Measurements from ENCODE around the gene ABCC10.
A peak's percentile ranks its signal among the peaks of the same experiment; 100 is the strongest.
"Not testable (repeated sequence)": the region's sequence is repeated elsewhere in the genome, so short reads cannot be mapped to it uniquely, and the experiment has no call there.

ABCC10 gene

DNA sequence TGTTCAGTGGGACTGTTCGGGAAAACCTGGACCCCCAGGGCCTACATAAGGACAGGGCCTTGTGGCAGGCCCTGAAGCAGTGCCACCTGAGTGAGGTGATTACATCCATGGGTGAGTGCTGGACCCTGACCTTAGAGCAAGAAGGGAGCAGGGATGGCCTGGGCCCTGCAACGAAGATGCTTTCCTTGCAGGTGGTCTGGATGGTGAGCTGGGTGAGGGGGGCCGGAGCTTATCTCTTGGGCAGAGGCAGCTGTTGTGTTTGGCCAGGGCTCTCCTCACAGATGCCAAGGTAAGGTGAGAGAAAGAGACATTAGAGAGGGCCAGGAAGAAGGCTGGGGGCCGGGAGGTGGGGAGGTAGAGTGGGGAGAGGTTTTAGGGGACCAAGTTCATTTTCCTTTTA is 21.6 kb downstream of the ABCC10 start:
- DNase-seq = no peak

- DNase-seq = no peak
Measured at GRCh38 chr6:43450699-43451131, 23.4 kb downstream of the ABCC10 start.

- no peak for DNase-seq
Measured at GRCh38 chr6:43451348-43451747, 24.0 kb downstream of the ABCC10 start.

GRCh38 chr6:43451939-43452338 is 24.6 kb downstream of the ABCC10 start:
- no peak for DNase-seq

DNA sequence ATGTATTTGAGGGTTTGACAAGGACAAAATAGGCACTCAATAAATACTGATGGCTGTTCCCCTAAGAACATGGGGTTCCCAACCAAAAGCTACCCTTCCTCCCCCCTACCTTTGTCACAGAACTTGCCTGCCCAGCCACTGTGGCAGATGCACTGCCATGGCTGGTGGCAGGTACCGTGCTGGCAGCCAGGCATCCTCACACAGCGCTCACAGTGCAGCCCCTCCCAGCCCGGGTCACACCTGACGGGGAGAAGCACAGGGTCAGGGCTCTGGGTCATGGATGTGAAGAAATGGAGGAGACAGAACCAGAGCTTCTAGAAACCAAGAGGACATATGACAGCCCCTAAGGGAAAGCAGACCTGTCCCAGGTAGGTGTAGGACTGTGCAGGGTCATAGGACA is 25.6 kb downstream of the ABCC10 start:
- DNase-seq = no peak

GRCh38 chr6:43453831-43454230 is 26.5 kb downstream of the ABCC10 start:
- DNase-seq = no peak

DNA sequence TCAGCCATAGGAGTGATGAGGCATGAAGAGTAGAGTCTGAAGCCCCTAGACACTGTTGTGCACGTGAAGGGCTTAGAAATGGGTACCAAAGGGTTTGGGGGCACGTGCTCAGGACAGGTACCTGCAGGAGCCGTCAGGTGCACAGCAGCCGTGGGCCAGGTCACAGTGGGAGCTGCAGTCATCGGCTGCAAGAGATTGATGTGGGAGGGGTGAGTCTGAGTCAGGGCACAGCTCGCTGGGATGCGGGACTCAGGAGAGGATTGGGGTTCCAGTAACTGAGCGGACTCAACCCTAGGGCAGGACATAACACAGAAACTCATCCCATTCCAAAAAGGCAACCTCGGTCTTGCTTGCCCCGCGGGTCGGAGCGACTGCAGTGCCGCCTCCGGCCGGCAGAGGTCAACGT is 27.0 kb downstream of the ABCC10 start:
- no peak for DNase-seq

GRCh38 chr6:43454696-43455530 is 27.6 kb downstream of the ABCC10 start:
- peak; percentile 80 for DNase-seq

DNA sequence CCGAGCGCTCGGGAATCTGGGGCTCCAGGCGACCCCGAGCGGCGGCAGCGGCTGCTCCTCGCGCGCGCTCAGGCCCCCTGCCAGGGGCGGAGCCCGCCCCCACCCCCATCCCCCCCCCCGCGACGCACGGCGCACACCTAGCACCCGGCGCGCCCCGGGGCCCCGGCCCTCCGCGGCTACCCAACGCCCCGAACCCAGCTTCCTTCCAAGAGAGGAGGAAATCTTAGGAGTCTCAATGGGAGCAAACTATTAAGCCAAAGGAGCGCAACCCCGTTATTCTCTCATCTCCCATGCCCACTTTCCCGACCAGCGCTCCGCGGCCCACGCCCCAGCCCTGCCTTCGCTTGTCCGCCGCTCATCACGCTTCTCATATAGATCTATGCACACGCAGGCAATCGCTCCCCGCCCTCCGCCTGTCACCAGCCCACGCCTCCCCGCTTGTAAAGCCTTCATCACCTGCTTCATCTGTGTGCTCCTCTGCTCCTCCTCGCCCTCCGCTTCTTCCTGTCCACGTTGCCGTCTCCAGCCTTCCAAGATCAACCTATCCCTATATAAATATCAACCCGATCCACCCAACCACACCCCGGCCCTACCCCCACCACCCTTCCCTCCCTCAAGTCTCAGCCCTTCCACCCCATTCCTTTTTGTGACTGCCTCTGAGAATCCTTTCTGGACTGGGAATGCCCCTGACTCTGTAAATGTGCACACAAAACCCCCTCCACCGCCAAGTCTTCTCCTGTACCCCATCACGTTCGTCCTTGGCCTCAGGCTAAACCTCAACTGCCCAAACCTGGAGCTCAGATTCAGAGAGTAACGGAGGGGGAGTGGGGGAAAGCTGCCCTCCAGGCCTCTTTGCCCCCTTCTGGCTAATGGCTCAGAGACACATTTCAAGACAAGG is 28.4 kb downstream of the ABCC10 start, which contains the start of gene DLK2:
Gene DLK2 (minus strand): TSS at position 18 of the 898 bp plus-strand sequence. CDS start 723 bp downstream, outside the sequence.
- no peak for DNase-seq

DNA sequence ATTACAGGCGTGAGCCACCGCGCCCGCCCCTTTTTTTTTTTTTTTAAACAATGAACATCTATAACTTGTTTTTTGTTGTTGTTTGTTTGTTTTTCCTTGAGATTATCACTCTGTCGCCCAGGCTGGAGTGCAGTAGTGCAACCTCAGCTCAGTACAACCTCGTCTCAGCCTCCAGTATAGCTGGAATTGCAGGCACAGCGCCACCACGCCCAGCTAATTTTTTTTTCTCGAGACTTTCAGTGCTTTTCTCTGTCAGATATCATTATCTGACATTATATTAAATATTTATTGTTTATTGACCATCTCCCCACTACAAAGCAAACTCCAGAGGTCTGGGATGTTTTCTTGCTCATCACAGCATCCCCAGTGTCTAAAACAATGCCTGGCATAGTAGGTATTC is 30.3 kb downstream of the ABCC10 start:
- no peak for DNase-seq

GRCh38 chr6:43458154-43458553 is 30.8 kb downstream of the ABCC10 start:
- DNase-seq = not testable (repeated sequence)

DNA sequence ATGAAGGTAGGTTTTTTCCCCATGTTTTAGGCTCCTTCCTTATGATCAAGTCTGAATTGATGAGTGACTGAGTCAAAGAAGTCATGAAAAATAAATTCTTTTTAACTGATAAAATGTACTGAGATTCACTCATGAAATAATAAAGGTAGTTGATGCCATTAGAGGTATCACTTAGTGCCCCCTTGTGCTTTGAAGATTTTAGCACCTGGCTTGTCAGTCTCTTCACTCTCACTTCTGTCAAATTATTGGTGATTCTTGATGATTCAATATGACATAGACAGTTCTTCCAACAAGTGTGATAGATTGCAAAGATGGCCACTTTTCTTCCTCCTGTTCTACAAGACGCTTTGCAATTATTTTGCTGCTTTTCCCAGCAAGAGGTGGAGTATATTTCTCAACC is 32.2 kb downstream of the ABCC10 start:
- DNase-seq = no peak

GRCh38 chr6:43460032-43460431 is 32.7 kb downstream of the ABCC10 start:
- no peak for DNase-seq

DNA sequence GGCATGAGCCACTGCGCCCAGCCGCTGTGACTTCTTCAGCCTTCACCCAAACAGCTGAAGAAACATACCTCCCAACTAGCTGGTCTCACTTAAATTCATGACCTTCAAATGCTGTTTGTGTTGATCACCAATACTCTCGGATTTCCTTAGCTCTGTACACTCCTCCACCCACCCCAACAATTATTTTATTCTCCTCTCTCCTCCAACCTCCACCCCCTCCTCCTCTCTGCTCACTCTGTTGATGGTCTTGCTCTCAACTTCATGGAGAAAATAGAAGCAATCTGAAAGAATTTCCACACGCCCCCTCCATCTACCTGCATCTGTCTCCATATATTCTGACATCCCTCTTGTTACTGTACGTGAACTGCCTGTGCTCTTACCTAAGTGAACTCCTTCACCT is 34.6 kb downstream of the ABCC10 start:
- no peak for DNase-seq

DNA sequence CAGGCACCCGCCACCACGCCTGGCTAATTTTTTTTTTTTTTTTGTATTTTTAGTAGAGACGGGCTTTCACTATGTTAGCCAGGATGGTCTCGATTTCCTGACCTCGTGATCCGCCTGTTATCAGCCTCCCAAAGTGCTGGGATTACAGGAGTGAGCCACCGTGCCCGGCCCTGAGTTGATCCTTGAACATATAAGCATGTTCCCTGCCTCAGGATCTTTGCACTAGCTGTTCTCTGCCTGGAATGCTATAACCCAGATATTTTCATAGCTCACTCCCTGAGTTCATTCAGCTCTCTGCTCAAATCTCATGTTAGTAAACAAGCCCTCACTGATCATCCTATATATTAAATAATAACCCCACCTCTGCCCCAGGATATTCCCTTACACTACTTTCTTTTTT is 37.0 kb downstream of the ABCC10 start:
- DNase-seq = no peak

- no peak for DNase-seq
Measured at GRCh38 chr6:43465948-43466347, 38.6 kb downstream of the ABCC10 start.

GRCh38 chr6:43467265-43467664 is 39.9 kb downstream of the ABCC10 start:
- DNase-seq = not testable (repeated sequence)

GRCh38 chr6:43467752-43468151 is 40.4 kb downstream of the ABCC10 start:
- DNase-seq = no peak

DNA sequence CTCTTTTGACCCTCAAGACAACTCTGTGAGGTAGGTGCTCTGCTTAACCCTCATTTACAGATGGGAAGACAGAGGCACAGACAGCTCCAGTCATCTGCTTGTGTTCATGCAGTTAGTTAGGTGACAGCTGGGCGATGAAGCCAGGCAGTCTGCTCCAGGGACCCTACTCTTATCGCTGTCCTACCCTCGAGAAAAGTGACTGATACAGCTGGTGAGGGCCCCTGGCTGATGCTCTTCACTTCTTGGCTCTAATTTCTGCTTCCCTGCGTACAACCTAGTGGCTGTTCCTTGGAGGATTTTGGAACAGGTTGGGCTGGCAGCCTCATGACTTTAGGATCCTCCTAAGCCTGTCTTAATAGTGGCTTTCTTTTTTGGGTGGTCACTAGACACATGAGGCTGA is 40.9 kb downstream of the ABCC10 start:
- DNase-seq = no peak

GRCh38 chr6:43468748-43469681 is 41.7 kb downstream of the ABCC10 start:
- no peak for DNase-seq

- DNase-seq = no peak
Measured at GRCh38 chr6:43469947-43470346, 42.6 kb downstream of the ABCC10 start.

DNA sequence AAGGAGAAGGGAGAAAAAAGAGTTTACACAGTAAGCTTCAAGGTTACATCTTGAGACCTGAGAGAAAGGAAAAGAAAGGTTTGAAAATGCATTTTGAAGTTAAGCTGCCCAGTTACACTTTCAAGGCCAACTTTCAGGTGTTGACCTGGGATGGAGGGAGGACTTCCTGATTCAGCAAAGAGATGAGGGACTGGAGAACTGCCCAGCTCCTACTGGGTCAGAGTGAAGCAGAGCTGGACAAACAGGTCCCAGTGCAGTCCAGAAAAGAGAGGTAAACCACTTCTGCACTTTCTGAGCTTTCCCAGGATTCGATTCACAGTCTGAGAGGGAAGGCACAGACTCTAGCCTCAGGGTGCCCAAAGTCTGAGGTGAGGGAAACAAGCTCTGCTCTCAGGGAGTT is 44.1 kb downstream of the ABCC10 start:
- no peak for DNase-seq

- no peak for DNase-seq
Measured at GRCh38 chr6:43472515-43472914, 45.2 kb downstream of the ABCC10 start.

All from HCEC 1CT (cell line).